HS-5 (cell line): ENCODE results near the gene IFI27L1.

ENCODE experiments used
- DNase-seq: peaks from one replicate; pipeline ENCODE4 v3.0.0-alpha.2; 2012; ENCODE audit warnings: low read depth

Gene IFI27L1

GRCh38 chr14:94080621-94081385 is at the start of gene IFI27L1, which contains the start of gene DDX24:
Gene IFI27L1, plus strand, starts transcription at chr14:94081310. Its CDS starts 15,628 bp downstream, at chr14:94096938.
Gene DDX24, minus strand, starts transcription at chr14:94081202. Its CDS starts 1,460 bp downstream, at chr14:94079742.
- peak; percentile 68 for DNase-seq

DNA sequence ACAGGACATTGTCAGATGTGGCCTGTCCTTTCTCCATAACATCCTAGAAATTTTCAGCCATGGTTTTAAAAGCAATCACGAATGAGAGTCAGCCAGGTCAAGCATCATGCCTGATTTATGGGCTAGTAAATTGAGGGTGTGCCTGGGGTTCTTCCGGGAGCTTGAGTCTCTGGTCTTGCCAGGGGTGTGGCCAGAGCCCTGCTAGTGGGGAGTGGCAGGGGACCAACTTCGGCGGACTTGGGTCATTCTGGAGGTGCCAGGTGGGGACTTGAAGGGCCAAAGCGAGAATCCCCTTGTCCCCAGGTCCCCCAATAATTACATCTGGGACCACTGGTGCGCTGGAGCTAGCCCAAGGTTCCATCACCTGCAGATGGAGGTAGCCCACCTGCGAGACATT is 49.2 kb upstream of the IFI27L1 start:
- DNase-seq = no peak

GRCh38 chr14:94034886-94035285 is 46.2 kb upstream of the IFI27L1 start:
- no peak for DNase-seq

- DNase-seq = peak; percentile 26
These were observed 44.6 kb upstream of the IFI27L1 start for GRCh38 chr14:94036313-94037167.

- DNase-seq = no peak
These were observed 43.2 kb upstream of the IFI27L1 start for GRCh38 chr14:94037954-94038353.

DNA sequence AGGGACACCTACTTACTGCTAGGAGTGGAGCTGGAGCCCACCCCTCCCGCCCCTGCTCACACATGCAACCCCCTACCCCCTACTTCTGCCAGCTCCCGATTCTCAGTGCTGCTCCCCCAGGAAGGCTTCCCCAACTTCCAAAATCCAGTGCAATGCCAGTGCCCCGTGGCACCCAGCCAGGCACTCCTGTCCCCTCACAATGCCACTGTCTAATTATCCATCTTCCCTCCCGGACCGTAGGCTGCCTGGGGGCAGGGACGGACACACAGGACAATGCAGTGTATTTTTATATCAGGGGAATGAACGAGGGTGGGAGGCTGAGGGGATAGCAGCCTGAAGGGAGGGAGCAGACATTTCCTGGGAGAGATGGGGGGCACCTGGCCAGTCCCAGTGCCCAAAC is 42.6 kb upstream of the IFI27L1 start:
- no peak for DNase-seq

GRCh38 chr14:94038921-94039629 is 42.0 kb upstream of the IFI27L1 start:
- DNase-seq = no peak

DNA sequence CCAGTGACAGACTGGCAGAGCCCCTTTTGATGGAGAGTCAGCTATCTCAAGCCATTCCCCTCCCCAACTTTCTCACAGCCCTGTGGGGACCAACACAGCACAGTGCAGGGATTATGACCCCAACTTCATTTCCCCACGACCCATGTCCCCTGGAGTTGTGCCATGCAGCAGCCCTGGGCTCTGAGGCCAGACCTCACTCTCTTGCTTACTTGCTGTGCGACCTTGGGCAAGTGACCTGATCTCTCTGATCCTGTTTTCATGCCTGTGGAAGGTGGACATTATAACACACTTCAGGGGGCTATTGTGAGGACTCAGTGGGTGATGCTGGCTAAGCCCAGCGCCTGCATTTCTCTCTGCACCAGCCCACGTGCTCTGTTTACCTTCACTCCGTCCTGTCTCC is 40.9 kb upstream of the IFI27L1 start:
- no peak for DNase-seq

DNA sequence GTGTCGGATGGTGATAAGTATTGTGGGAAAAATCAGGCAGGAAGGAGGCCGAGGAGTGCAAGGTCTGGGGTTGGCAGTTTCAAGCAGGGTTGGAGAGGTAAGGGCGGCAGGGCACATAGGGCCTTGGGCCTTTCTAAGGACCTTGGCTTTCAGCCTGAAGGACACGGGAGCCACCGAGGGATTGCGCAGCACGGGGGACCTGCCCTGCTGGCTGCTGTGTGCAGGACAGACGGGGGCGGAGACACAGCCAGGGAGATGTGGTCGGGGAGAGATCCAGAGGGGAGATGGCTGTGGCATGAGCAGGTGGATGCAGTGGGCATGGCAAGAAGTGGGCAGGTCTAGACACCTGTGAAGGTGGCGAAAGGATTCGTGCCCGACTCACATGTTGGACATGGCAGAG is 40.3 kb upstream of the IFI27L1 start:
- DNase-seq = no peak

DNA sequence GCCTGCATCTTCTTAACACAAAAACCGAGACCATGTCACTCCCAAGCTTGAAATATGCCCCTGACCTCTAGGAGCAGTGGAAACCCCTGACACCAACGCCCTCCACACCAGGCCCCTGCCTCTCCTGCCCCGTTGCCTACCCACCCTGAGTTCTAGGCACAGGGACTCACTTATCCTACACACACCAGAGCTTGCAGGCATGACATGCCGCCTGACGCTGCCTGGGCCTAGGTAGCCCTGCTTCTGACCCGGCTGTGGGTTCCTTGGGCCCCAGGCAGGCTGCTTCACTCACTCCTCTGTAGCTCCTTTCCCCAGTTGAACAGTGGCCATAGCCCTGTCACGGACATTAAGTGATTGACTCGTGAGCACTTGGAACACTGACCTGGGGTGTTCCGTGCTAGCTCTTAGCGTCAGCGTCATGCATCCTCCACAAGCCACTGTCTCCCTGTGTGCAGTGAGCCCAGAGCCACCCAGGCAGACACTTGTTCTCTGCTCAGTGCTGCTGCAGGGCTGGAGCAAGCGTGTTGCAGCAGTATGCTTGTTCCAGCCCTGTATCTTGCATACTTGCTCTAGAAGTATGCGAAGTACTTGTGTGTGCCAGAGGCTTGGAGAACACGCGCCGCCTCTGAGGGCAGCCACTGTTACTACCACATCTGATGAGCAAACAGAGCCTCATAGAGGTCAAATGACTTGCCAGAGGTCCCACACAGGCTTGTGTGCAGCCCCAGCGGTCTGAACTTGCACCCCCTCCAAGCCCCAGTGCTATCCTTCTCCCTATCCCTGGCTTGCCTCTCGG is 39.4 kb upstream of the IFI27L1 start:
- no peak for DNase-seq

DNA sequence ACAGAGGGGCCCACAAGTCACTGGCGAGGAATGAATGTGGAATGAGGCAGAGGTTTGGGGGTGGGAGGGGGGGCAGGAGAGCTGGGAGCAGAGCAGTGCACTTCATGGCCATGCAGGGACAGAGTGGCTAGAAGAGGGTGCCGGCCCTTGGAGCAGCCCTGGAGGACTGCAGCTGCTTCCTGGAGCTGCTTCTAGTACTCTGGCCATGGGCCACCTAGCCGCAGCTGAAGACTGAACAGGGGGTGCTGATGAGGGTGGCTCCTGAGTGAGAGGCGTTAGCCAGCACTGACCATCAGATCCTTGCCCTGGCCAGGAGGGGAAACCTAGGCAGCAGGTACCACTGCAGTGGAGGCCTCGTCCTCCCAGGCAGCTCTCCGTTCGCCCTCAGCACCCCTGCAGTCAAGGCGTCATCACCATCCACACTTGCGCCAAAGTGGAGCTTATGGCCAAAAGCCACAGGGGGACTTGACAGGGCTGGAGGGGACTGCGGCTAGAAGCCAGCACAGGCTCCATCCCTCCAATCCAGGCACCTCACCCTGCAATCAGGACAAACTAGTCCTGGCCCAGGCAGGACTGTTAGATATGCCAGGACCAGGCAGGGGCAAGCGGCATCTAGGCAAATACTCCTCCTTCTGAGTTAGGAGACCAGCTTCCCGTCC is 38.5 kb upstream of the IFI27L1 start:
- no peak for DNase-seq

DNA sequence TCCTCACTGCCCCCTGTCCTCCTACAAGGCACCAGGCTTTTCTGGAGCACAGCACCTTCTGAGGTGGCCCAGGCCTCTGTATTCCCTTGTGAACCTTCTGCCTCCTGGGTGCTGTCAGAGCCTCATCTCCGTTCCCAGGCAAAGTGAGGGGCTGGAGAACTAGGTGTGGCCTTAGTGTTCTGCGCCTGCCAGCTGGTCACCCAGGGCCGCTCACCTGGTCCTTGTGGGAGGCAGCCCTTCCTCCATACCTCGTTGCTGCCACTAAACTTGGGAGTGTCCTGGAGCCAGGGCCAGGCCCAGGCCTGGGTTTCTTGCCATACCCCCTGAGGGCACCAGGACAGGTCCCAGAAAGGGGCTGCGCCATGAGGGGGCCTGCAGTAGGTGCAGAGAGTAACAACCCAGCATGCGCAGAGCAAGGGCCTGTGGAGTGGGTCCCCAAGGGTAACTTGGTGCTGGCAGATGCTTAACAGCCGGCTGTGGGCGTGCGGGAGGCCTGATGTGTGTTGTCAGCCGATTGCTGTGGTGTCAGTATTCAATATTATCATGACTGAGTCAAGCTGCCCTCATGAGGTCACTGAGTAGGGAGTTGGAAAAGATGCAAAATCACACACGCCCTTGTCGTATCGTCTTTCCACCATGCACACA is 37.9 kb upstream of the IFI27L1 start:
- DNase-seq = no peak

- DNase-seq = no peak
These were observed 37.2 kb upstream of the IFI27L1 start for GRCh38 chr14:94043756-94044475.

GRCh38 chr14:94044476-94045091 is 36.5 kb upstream of the IFI27L1 start:
- DNase-seq = no peak

DNA sequence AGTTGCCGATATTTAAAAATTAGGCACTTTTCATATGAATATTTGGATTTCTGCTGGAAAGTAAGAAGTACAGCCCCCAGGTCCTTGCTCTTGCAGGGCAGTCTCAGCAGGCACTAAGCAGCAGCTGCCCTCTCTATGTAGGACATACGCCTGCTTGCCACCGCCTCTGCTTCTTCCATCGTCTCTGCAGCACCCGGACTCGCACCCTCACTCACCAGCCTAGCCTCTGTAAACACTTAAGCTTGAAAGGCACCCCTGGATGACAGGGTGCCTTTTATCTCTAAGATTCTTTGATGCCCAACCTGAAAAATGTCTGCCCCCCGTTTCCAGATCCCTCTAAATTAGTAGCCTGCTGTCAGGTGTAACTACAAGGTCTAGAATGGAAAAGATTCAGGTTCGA is 36.0 kb upstream of the IFI27L1 start:
- DNase-seq = no peak

- no peak for DNase-seq
These were observed 35.4 kb upstream of the IFI27L1 start for GRCh38 chr14:94045563-94046345.

DNA sequence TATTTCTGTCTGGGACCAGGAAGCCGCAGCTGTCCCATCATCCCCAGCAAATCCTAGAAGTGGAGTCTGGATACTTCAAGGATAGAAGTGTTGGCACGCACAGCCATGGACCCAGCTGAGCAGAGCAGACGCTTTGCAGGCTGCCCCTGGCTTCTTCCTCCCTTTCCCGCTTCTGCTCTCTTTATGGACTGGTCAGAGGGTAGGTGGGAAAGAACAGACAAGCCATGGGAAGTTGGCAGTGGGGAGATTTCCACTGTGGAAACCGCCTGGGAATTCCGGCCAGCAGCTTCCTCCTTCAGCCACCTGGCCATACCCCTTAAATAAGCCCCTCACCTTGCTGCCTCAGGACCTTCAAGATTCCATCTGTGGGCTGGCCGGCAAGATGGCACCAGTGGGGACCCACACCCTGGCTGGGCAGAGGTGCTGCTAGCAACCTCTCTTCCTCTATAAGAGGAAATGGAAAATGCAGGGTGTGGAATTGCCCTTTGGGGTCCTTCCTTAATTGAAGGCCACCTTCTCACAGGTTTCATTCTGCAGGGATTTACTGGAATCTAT is 34.3 kb upstream of the IFI27L1 start:
- DNase-seq = no peak

DNA sequence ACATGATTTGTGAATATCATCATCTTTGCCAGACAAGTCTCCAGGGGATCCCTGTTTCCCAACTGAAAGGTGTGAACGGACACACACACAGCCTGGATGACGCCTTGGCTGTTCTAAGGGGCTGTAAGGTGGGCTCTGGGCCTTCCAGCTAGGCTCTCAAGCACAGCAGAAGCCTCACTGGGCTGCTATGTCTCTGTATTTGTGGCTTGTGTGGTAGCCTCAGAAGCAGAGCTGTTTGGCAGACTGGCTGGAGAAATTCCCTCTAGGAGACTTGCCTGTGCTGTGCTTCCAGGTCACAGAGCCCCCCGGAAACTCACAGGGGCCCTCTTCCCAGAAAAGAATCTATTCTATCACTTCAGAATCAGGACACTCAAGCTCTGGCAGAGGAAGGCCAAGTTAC is 33.5 kb upstream of the IFI27L1 start:
- no peak for DNase-seq
